Gastroesophageal sphincter (tissue), 4 donors: ENCODE data around the gene PBX1. TPM values are rescaled to one million over a fixed set of nuclear protein-coding genes. Genes with fewer than 3 reads are reported as not detected.

Experiments used
- ATAC-seq: fragments of 150-250 bp; one replicate; pipeline ENCODE4 v1.9.1; 2016; ENCODE audit warnings: mild to moderate bottlenecking, moderate library complexity
- H3K27ac ChIP-seq, 4 donors: fragments of 200-600 bp; sonication (generic) in 3 of 4; 1 replicate in 3 of 4; 2 replicates in 1 of 4; pipeline ENCODE4 v1.5.1; 2016 to 2019
- H3K27me3 ChIP-seq: fragments of 200-600 bp; sonication (generic); one replicate; pipeline ENCODE4 v1.5.1; 2019
- H3K36me3 ChIP-seq, 2 donors: fragments of 200-600 bp; sonication (generic); one replicate each; pipeline ENCODE4 v1.5.1; 2019; ENCODE audit warnings: control low read depth in 1 of 2
- H3K4me1 ChIP-seq, 3 donors: fragments of 200-600 bp; sonication (generic); 1 replicate in 2 of 3; 2 replicates in 1 of 3; pipeline ENCODE4 v1.5.1; 2016 to 2019; ENCODE audit warnings: control low read depth in 2 of 3
- H3K4me3 ChIP-seq, 2 donors: fragments of 200-600 bp; sonication (generic); one replicate each; pipeline ENCODE4 v1.5.1; 2019; ENCODE audit warnings: mild to moderate bottlenecking in 1 of 2, moderate library complexity in 1 of 2
- H3K9me3 ChIP-seq, 3 donors: fragments of 200-600 bp; sonication (generic); one replicate each; pipeline ENCODE4 v1.5.1; 2017 to 2019; ENCODE audit warnings: control low read depth in 2 of 3
- EP300 ChIP-seq: sonication (generic); formaldehyde crosslinking; IDR thresholded peaks from one replicate; pipeline ENCODE4 v1.6.1; 2017; ENCODE audit warnings: antibody characterized with exemption, mild to moderate bottlenecking
- POLR2A ChIP-seq, 2 donors: fragments of 450-650 bp; IDR thresholded peaks; one replicate each; pipeline ENCODE4 v1.6.1; 2017; ENCODE audit warnings: antibody characterized with exemption in 2 of 2, mild to moderate bottlenecking in 2 of 2, moderate library complexity in 1 of 2
- POLR2AphosphoS5 ChIP-seq: sonication (generic); formaldehyde crosslinking; IDR thresholded peaks from one replicate; pipeline ENCODE4 v1.6.1; 2017; ENCODE audit warnings: antibody characterized with exemption
- WGBS, 2 donors: methylation state at CpG; one replicate each; pipeline ENCODE4 v1.1.5; 2018; ENCODE audit warnings: low coverage in 1 of 2; 5-methylcytosine and 5-hydroxymethylcytosine counted together
- total RNA-seq, 4 donors: library from RNA; depleted of rRNA; stranded (reverse); fragments of >200 nt; gene quantifications; one replicate each; pipeline ENCODE4 v1.1.0, GENCODE V29; 2016
- TF ChIP-seq, protein P1 (sequence below), 4 experiments: fragments of 200-600 bp in 2 of 4; fragments of 450-650 bp in 2 of 4; sonication (generic) in 1 of 4; IDR thresholded peaks; one replicate each; pipeline ENCODE4 v1.5.1; 2017 to 2019; ENCODE audit warnings: antibody characterized with exemption in 4 of 4, mild to moderate bottlenecking in 2 of 4, moderate library complexity in 2 of 4

The PBX1 gene
- total RNA-seq, 4 donors from 2014 or later: 75.8 to 177 (median 140) TPM

- Histone ChIP-seq H3K4me3 (no peak overlapping the region), H3K27me3 (no peaks in the 10 kb centered on the region), H3K36me3 (no peaks in the 10 kb centered on the region), H3K9me3 (no peaks in the 10 kb centered on the region), H3K27ac (peak overlapping the region; percentile 61 to 80 (median 76)), H3K4me1 (peaks cover 23 to 80% (median 23%) of the 10 kb centered on the region in 3 donors)
- ATAC-seq: peak; percentile 80
- TF ChIP-seq EP300 (no peak), POLR2AphosphoS5 (peak; percentile 39)
- TF ChIP-seq, protein P1, sequence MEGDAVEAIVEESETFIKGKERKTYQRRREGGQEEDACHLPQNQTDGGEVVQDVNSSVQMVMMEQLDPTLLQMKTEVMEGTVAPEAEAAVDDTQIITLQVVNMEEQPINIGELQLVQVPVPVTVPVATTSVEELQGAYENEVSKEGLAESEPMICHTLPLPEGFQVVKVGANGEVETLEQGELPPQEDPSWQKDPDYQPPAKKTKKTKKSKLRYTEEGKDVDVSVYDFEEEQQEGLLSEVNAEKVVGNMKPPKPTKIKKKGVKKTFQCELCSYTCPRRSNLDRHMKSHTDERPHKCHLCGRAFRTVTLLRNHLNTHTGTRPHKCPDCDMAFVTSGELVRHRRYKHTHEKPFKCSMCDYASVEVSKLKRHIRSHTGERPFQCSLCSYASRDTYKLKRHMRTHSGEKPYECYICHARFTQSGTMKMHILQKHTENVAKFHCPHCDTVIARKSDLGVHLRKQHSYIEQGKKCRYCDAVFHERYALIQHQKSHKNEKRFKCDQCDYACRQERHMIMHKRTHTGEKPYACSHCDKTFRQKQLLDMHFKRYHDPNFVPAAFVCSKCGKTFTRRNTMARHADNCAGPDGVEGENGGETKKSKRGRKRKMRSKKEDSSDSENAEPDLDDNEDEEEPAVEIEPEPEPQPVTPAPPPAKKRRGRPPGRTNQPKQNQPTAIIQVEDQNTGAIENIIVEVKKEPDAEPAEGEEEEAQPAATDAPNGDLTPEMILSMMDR (IDR thresholded peaks at IDR 0.05): no peak
Observed at GRCh38 chr1:164765557-164765956, 206.6 kb downstream of the PBX1 start.

DNA sequence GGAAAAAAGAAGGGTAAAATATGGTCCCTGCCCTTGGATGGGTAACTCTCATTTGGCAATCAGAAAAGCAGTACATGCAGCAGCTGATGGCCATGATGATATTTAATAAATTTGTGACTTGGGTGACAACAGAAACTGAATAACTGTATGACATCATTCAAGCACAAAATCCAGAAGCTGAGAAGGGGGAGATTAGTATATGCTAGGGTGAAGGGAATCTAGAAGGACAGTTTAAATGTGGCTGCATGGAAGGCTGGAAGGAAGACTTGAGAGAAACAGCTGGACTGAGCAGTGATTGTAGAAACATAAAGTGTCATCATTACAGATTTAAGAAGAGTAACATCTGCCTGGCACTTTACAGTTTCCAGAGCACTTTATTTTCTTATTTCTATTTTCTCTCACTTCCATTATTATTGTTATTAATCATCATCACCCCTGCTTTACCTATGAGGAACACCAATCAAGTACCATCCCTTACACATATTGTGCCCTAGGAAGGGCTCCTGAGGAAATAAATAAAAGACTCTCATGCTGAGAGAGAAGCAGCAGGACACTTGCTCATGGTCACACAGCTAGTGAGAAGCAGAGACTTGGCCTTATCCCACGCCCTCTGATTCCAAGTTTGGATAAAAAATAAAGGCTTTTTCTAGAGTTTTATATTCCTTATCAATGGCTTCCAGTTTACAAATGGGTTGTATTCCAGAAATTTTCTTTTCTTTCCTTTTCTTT is 207.2 kb downstream of the PBX1 start:
- no peaks in the 10 kb centered on the region for H3K9me3 ChIP-seq
- 20 to 39% methylated on average over 1 of the region's 1 CpG for WGBS, 2 donors
- H3K4me3 ChIP-seq: no peak overlapping the region
- peaks cover 23 to 80% (median 29%) of the 10 kb centered on the region in 3 donors for H3K4me1 ChIP-seq
- H3K36me3 ChIP-seq: no peaks in the 10 kb centered on the region
- no peak for ATAC-seq
- TF ChIP-seq POLR2AphosphoS5 (no peak), POLR2A (IDR thresholded peaks at IDR 0.05) (no peak), EP300 (no peak)
- TF ChIP-seq, protein P1 (IDR thresholded peaks at IDR 0.05): no peak
- H3K27ac ChIP-seq: peak overlapping the region; percentile 61 to 80 (median 76)
- no peaks in the 10 kb centered on the region for H3K27me3 ChIP-seq

- Histone ChIP-seq H3K36me3 (no peaks in the 10 kb centered on the region), H3K4me3 (no peak overlapping the region), H3K27ac (peak overlapping the region; percentile 67 to 86 (median 78)), H3K4me1 (peaks cover 38 to 93% (median 43%) of the 10 kb centered on the region in 3 donors), H3K9me3 (no peaks in the 10 kb centered on the region), H3K27me3 (no peaks in the 10 kb centered on the region)
- no peak for ATAC-seq
- TF ChIP-seq POLR2AphosphoS5 (no peak), EP300 (no peak), POLR2A (IDR thresholded peaks at IDR 0.05) (no peak)
- TF ChIP-seq, protein P1 (IDR thresholded peaks at IDR 0.05): no peak
- 28 to 39% methylated on average over 3 of the region's 3 CpGs for WGBS, 2 donors
Observed at GRCh38 chr1:164767752-164768402, 208.9 kb downstream of the PBX1 start.

DNA sequence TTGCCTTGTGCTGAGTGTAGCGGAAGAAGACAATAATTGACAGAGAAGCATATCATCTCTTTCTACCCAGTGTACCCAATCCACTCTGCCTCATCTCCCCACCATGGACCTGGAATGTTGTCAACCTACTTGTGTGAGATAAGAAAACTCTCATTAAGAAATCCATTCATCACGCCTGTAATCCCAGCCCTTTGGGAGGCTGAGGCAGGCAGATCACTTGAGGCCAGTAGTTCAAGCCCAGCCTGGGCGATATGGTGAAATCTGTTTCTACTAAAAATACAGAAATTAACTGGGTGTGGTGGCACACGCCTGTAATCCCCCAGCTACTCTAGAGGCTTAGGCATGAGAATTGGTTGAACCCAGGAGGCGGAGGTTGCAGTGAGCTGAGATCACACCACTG is 209.6 kb downstream of the PBX1 start:
- no peak overlapping the region for H3K4me3 ChIP-seq
- H3K27ac ChIP-seq: peak overlapping the region in 3 of 4 donors; percentile 76 to 86 (median 80)
- H3K27me3 ChIP-seq: no peaks in the 10 kb centered on the region
- TF ChIP-seq POLR2A (IDR thresholded peaks at IDR 0.05) (no peak), POLR2AphosphoS5 (no peak), EP300 (no peak)
- TF ChIP-seq, protein P1 (IDR thresholded peaks at IDR 0.05): no peak
- H3K36me3 ChIP-seq: no peaks in the 10 kb centered on the region
- H3K4me1 ChIP-seq: peaks cover 44 to 99% (median 45%) of the 10 kb centered on the region in 3 donors
- no peak for ATAC-seq
- no peaks in the 10 kb centered on the region for H3K9me3 ChIP-seq
- WGBS, 2 donors: 70 to 80% methylated on average over 1 to 2 of the region's 5 CpGs
